OCI-LY3 (cell line): ENCODE measurements around the gene ITIH5.
"Not testable (repeated sequence)": the region's sequence is repeated elsewhere in the genome, so short reads cannot be mapped to it uniquely, and the experiment has no call there.

Experiments used
- H2AFZ ChIP-seq: fragments of 200-600, 300-600 bp; shearing (Covaris generic); 2 replicates; pipeline ENCODE4 v1.6.0; 2014; ENCODE audit warnings: antibody characterized with exemption, low read depth, low read length
- H3K27ac ChIP-seq: fragments of 200-600, 300-600 bp; sonication (generic); 2 replicates; pipeline ENCODE4 v1.5.1; 2014; ENCODE audit warnings: mild to moderate bottlenecking, low read length, moderate library complexity, mixed read lengths
- H3K27me3 ChIP-seq: fragments of 200-600, 300-600 bp; sonication (generic); 2 replicates; pipeline ENCODE4 v1.6.1; 2014; ENCODE audit warnings: low read depth, low read length, mixed read lengths
- H3K36me3 ChIP-seq: fragments of 200-600, 300-600 bp; sonication (generic); replicated peaks from 2 replicates; pipeline ENCODE3; 2014; ENCODE audit warnings: low read depth, low read length, mixed read lengths
- H3K4me1 ChIP-seq: fragments of 300-600, 200-600 bp; sonication (generic); 2 replicates; pipeline ENCODE4 v1.6.1; 2014; ENCODE audit warnings: low read length, mixed read lengths
- H3K4me2 ChIP-seq: fragments of 200-600, 300-600 bp; sonication (generic); 2 replicates; pipeline ENCODE4 v1.6.1; 2014; ENCODE audit warnings: low read length, mixed read lengths
- H3K4me3 ChIP-seq: fragments of 300-600, 200-600 bp; sonication (generic); 2 replicates; pipeline ENCODE4 v1.5.1; 2014; ENCODE audit warnings: antibody characterized with exemption, mild to moderate bottlenecking, low read length, moderate library complexity
- H3K79me2 ChIP-seq: fragments of 300-600, 200-600 bp; shearing (Covaris generic); 2 replicates; pipeline ENCODE4 v1.6.1; 2014; ENCODE audit warnings: mild to moderate bottlenecking, low read length, mixed read lengths
- H3K9ac ChIP-seq: fragments of 300-600, 200-600 bp; shearing (Covaris generic); 2 replicates; pipeline ENCODE4 v1.6.0; 2014; ENCODE audit warnings: mild to moderate bottlenecking, low read length, moderate library complexity
- H3K9me3 ChIP-seq: fragments of 200-600, 300-600 bp; shearing (Covaris generic); 2 replicates; pipeline ENCODE4 v1.6.1; 2014; ENCODE audit warnings: low read length, mixed read lengths; ENCODE audit not compliant: insufficient read depth
- H4K20me1 ChIP-seq: fragments of 200-600, 300-600 bp; sonication (generic); 2 replicates; pipeline ENCODE4 v1.6.1; 2016; ENCODE audit warnings: low read length, mixed read lengths; ENCODE audit not compliant: insufficient read depth
- CTCF ChIP-seq: fragments of 200-600, 300-600 bp; sonication (generic); IDR thresholded peaks from 2 replicates; pipeline ENCODE4 v1.5.1; 2014; ENCODE audit warnings: antibody characterized with exemption, low read length, low read depth
- EZH2phosphoT487 ChIP-seq: fragments of 200-600 bp; shearing (Covaris generic); IDR thresholded peaks from 2 replicates; pipeline ENCODE4 v1.6.1; 2018; ENCODE audit warnings: antibody characterized with exemption, mixed run types, low read depth

The ITIH5 gene

GRCh38 chr10:7689591-7689990 lies 22.8 kb upstream of the ITIH5 start:
- peaks cover 14% of the 10 kb centered on the region; the same call in 1 of the 2 replicates for H3K4me1 ChIP-seq

GRCh38 chr10:7687228-7687907 lies 20.6 kb upstream of the ITIH5 start:
- H3K4me2 ChIP-seq, result peak overlapping the region; percentile 68
- no peaks in the 10 kb centered on the region; the same call in 1 of the 2 replicates for H3K27me3 ChIP-seq
- peak overlapping the region; percentile 65 for H3K4me3 ChIP-seq
- peaks cover 14% of the 10 kb centered on the region; the same call in 1 of the 2 replicates for H3K4me1 ChIP-seq
- H2AFZ ChIP-seq, result peak overlapping the region; percentile 74
- TF ChIP-seq CTCF (peak; percentile 87), EZH2phosphoT487 (no peak)
- H3K79me2 ChIP-seq, result no peaks in the 10 kb centered on the region
- H3K9me3 ChIP-seq, result no peaks in the 10 kb centered on the region
- no peak overlapping the region for H3K27ac ChIP-seq
- no peaks in the 10 kb centered on the region for H4K20me1 ChIP-seq
- H3K9ac ChIP-seq, result 0 out of 2 replicates have a peak overlapping the region, but pooled peaks have one; percentile 22
- no peaks in the 10 kb centered on the region for H3K36me3 ChIP-seq

More at GRCh38 chr10:7689591-7689990, 22.8 kb upstream of the ITIH5 start:
- no peaks in the 10 kb centered on the region for H3K36me3 ChIP-seq
- no peaks in the 10 kb centered on the region for H4K20me1 ChIP-seq
- no peak overlapping the region for H3K4me3 ChIP-seq
- H3K9ac ChIP-seq, result no peak overlapping the region
- no peak overlapping the region for H2AFZ ChIP-seq
- H3K27me3 ChIP-seq, result no peaks in the 10 kb centered on the region
- H3K9me3 ChIP-seq, result no peaks in the 10 kb centered on the region
- no peaks in the 10 kb centered on the region for H3K79me2 ChIP-seq
- TF ChIP-seq CTCF, result no peak
- no peak for TF ChIP-seq EZH2phosphoT487
- H3K4me2 ChIP-seq, result no peak overlapping the region
- no peak overlapping the region for H3K27ac ChIP-seq

GRCh38 chr10:7686351-7687171 lies 19.8 kb upstream of the ITIH5 start:
- peaks cover 14% of the 10 kb centered on the region; the same call in 1 of the 2 replicates for H3K4me1 ChIP-seq
- H3K36me3 ChIP-seq, result no peaks in the 10 kb centered on the region
- peak overlapping the region; percentile 65 for H3K4me3 ChIP-seq
- no peak overlapping the region for H3K27ac ChIP-seq
- no peaks in the 10 kb centered on the region for H4K20me1 ChIP-seq
- no peaks in the 10 kb centered on the region; the same call in 1 of the 2 replicates for H3K27me3 ChIP-seq
- H3K79me2 ChIP-seq, result no peaks in the 10 kb centered on the region
- H2AFZ ChIP-seq, result peak overlapping the region; percentile 74
- no peak for TF ChIP-seq EZH2phosphoT487
- TF ChIP-seq CTCF, result no peak
- H3K9ac ChIP-seq, result 0 out of 2 replicates have a peak overlapping the region, but pooled peaks have one; percentile 22
- H3K4me2 ChIP-seq, result peak overlapping the region; percentile 68
- no peaks in the 10 kb centered on the region for H3K9me3 ChIP-seq

GRCh38 chr10:7680078-7680477 lies 13.3 kb upstream of the ITIH5 start:
- H3K79me2 ChIP-seq, H3K4me1 ChIP-seq, H3K27ac ChIP-seq, H4K20me1 ChIP-seq, H3K9me3 ChIP-seq, H3K4me3 ChIP-seq, H3K9ac ChIP-seq, H3K4me2 ChIP-seq, H3K36me3 ChIP-seq, H2AFZ ChIP-seq, H3K27me3 ChIP-seq: not testable (repeated sequence)
